ENCODE results near the gene GPR176.

GPR176 gene

DNA sequence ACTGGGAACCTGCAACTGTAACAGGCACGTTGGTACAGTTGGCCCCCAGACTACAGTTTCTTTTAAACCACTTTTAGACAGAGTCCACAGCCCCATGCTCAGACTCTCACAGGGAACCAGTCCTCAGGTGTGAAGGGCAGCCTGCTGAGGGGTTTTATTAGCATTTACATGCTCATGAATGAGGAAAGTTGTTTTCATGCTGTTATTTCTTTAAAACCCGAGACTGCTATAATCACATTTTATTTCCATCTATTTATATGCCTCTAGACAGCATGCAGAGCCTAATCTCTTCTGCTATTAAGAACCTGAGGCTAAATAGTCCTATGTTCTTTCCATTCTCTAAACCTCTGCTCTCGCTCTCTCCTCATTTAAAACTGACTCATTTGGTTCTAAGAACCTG, 111.2 kb downstream of the GPR176 start:
- DNase-seq (ENCODE audit: insufficient read length, low spot score) (no peak), FAIRE-seq (no peak)
- TF ChIP-seq POLR2A (IDR thresholded peaks at IDR 0.05; ENCODE audit: low read depth, low read length) = no peak

DNA sequence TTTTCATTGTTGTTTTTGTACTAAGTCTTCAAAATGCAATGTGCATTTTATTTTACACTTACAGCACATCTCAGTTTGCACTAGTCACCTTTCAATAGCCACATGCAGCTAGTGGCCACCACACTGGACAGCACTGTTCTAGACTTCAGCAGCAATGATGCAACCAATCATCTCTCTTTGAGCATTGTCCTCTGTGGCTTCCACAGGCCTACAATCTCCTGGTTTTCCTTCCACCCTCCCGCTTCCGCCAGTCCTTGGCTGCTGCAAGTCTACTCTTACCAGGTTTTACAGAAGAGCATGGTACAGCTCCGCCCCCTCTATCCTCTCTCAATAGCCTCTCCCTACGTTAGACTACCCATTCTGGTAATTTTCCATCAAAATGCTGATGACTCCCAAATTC, 112.3 kb downstream of the GPR176 start:
- DNase-seq (ENCODE audit: insufficient read length, low spot score) = no peak
- no peak for TF ChIP-seq POLR2A (IDR thresholded peaks at IDR 0.05; ENCODE audit: low read depth, low read length)
- no peak for FAIRE-seq

DNA sequence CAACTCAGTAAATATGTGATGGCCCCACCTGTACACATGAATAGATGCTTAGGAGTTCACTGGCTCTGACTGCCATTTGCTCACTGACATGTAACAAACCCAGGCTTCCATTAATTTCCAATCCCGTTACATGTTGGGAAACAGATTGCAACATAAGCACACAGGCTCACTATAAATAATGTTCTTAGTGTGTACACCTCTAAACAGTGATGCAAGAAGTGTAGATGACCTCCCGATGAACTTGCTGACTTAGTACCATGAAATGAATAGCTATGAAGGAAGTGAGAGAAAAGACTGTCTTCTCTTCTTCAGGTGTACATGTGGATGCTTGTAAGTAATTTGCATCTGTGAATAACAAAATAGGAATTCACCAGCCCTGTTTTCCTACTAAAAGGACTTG, 116.0 kb downstream of the GPR176 start:
- TF ChIP-seq POLR2A (IDR thresholded peaks at IDR 0.05; ENCODE audit: low read depth, low read length) = no peak
- no peak for FAIRE-seq

DNA sequence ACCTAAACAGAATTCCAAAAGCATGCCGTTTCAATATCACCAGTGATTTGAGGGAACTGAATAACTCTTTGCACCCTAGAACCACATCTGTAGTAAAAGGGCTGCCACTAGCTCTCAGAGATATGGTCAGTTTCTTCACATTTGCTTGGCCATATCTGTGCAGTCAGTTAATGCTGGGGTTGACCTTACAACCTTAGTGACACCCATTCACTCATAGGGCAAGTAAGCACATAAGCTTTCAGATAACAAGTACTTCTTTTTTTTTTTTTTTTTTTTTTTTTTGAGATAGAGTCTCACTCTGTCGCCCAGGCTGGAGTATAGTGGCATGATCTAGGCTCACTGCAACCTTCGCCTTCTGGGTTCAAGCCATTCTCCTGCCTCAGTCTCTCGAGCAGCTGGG, 117.0 kb downstream of the GPR176 start:
- TF ChIP-seq POLR2A (IDR thresholded peaks at IDR 0.05; ENCODE audit: low read depth, low read length) = no peak
- DNase-seq (ENCODE audit: insufficient read length, low spot score) = no peak
- FAIRE-seq = no peak

More for the DNA sequence above, 116.0 kb downstream of the GPR176 start:
- no peak for DNase-seq (ENCODE audit: insufficient read length, low spot score)

- no peak for TF ChIP-seq POLR2A (IDR thresholded peaks at IDR 0.05; ENCODE audit: low read depth, low read length)
- no peak for DNase-seq (ENCODE audit: insufficient read length, low spot score)
- FAIRE-seq = no peak
Observed at GRCh38 chr15:39801641-39802309, 118.3 kb downstream of the GPR176 start.

DNA sequence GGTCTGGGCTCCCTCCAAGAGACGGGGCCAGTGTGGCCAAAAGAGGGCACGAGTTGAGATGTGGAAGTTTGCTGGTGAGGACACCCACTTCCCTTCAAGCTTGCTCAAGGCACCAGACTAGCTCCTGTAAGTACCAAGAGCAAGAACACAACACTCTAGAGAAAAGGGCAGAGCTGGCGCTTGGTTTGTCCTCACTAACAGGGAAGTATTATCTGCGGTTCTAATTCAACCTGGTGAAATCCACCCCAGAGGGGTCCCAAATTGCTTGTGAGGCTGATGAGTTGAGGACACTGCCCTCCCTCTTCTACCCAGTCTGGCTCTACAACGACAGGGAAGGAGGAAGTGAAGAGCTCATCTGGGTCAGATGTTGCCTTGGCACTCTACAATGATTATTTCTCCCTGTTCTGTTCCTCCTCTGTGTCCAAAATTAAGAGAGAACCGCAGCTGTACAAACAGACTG, 120.5 kb downstream of the GPR176 start:
- no peak for DNase-seq (ENCODE audit: insufficient read length, low spot score)
- no peak for FAIRE-seq
- no peak for TF ChIP-seq POLR2A (IDR thresholded peaks at IDR 0.05; ENCODE audit: low read depth, low read length)

DNA sequence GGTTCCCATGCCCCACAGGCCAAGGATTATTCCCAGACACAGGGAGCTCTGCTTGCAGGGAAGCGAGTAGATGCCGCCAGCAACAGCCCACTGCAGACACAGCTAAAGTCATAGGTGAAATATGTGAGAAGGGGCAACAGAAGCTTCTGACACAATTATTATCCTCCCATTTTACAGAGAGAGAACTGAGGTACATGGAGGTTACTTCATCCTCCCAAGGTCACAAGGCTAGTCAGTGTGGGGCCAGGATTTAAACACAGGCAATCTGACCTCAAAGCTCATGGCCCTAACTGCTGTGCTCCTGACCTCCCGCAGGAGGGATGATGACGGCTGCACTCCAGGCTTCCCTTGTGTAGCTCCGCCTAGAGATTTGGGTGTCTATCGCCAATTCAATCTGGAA, 121.7 kb downstream of the GPR176 start:
- TF ChIP-seq POLR2A (IDR thresholded peaks at IDR 0.05; ENCODE audit: low read depth, low read length) = no peak
- DNase-seq (ENCODE audit: insufficient read length, low spot score) (no peak), FAIRE-seq (no peak)

DNA sequence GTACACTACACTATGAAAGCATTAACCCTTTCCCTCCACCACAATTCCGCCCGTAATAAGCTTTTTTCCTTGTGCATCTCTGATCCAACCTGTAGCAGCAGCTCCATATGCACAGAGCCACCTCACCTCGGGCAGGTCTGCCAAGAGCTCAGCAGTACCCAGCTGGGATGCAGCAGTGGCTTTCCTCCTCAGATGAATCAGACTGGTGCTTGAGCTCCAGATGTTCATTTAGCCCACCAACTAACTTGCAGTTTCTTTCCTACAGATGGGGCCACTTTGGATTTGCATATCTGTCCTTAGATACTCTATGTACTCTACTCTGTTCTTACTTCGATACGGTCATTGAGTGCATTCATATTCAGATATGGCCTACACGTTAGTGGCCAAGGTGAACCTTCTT, 122.7 kb downstream of the GPR176 start:
- no peak for DNase-seq (ENCODE audit: insufficient read length, low spot score)
- no peak for TF ChIP-seq POLR2A (IDR thresholded peaks at IDR 0.05; ENCODE audit: low read depth, low read length)
- no peak for FAIRE-seq

DNA sequence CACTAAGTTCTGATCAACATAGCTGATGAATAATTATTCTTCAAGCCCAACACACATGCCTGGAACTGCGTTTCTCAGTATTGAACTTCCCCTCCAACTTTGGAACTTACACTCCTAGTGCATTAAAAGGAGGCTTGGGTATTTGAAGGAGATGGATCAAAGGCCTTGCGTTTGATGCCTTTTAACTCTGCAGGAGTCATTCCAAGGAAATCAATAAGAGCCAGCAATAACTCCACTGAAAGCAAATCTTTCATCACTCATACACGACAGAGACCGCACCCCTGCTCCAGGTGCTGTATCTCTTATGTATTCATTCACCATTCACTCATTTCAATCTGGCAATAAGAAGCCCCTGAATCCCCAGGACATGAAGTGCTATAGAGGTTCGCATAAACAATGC, 123.5 kb downstream of the GPR176 start:
- FAIRE-seq = no peak

DNA sequence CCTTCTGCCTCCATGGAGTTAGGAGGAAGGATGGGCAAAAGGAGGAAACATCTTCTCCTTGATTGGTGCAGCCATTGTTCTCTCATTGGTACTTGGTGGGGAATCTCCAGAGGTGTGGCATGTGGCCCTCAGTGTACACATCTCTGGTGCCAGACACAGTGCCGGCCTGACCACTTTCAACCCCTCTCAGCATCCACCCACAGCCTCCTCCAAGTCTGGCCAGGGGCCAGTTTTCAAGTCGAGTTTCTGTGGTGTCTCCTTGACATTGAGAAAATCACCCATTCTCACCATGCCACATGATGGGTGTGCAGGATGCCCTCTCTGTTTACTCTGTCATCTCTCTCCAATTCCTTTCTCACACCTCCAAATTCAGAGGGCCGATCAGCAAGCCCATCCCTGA, 124.6 kb downstream of the GPR176 start:
- TF ChIP-seq POLR2A (IDR thresholded peaks at IDR 0.05; ENCODE audit: low read depth, low read length) = no peak
- FAIRE-seq (no peak), DNase-seq (ENCODE audit: insufficient read length, low spot score) (no peak)

More for the DNA sequence above, 123.5 kb downstream of the GPR176 start:
- DNase-seq (ENCODE audit: insufficient read length, low spot score) = no peak
- no peak for TF ChIP-seq POLR2A (IDR thresholded peaks at IDR 0.05; ENCODE audit: low read depth, low read length)

DNA sequence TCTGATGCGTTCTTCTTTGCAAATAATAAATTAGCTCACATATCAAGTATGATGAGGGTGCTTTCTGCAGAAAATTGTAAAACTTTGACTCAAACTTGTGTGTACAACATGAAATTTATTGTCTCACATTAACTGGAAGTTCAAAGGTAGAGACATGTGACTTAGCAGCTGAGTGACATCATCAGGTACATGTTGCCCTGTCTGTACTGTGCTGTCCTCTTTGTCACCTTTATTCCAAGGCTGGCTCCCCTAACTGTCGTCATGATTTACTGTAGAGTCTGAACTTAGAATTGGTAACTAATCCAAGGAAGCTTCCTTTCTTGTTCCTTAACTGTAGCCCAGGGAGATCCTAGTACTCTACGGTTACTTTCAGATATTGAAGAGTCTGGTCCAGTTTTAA, 125.1 kb downstream of the GPR176 start:
- DNase-seq (ENCODE audit: insufficient read length, low spot score) (no peak), FAIRE-seq (no peak)
- TF ChIP-seq POLR2A (IDR thresholded peaks at IDR 0.05; ENCODE audit: low read depth, low read length) = no peak

DNA sequence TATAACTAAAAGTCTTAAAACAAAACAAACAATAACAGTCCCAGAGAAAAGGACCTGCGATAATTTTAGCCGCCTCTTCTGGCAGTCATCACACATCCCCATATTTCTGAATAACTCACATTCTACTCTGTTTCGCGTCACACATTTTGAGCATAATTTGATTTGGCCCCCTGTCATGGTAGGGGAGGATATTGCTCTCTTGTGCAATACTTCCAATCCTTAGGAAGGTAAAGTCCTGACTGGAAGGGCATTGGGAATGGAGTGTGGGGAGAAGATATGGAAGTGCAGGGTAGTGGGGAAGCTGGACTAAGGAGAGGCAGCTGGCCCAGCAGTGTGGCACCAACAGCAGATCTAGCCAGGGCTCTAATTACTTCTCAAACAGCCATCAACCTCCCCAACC, 126.1 kb downstream of the GPR176 start:
- DNase-seq (ENCODE audit: insufficient read length, low spot score) = no peak
- FAIRE-seq = no peak
- TF ChIP-seq POLR2A (IDR thresholded peaks at IDR 0.05; ENCODE audit: low read depth, low read length) = no peak

- FAIRE-seq = no peak
- DNase-seq (ENCODE audit: insufficient read length, low spot score) = no peak
Observed at GRCh38 chr15:39792844-39793335, 127.2 kb downstream of the GPR176 start.

DNA sequence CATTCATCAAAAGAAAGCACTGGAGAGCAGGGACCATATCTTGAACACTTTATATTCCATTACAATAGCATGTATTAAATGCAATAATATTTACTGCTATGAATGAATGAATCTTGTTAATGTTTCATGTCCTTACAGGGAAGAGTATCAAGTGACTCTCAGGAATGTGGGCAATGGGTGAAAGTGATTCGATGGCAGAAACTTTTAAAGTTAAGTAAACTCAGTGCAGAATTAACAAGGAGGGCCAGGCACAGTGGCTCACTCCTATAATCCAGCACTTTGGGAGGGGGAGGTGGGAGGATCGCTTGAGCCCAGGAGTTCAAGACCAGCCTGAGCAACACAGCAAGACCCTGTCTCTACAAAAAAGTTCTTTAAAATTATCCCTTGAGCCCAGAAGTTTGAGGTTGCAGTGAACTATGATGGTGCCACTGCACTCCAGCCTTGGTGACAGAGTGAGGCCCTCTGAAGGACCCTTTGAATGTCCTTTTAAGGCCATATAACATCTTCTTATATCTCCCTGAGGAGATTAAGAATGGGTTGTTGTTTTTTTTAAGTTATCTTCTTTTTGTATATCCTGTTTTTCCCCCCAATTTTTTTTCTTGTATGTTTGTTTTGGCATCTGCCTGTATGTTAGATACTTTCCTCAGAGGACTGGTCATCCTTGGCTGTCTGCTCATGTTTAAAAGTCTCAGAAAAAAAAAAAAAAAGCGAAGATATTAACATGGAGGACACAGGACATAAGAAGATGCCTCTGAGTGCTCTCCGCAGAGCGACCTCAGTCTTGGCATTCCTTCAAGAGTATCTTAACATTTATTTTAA, 127.8 kb downstream of the GPR176 start:
- no peak for TF ChIP-seq POLR2A (IDR thresholded peaks at IDR 0.05; ENCODE audit: low read depth, low read length)
- FAIRE-seq (no peak), DNase-seq (ENCODE audit: insufficient read length, low spot score) (no peak)

More at GRCh38 chr15:39792844-39793335, 127.2 kb downstream of the GPR176 start:
- TF ChIP-seq POLR2A (IDR thresholded peaks at IDR 0.05; ENCODE audit: low read depth, low read length) = no peak

DNA sequence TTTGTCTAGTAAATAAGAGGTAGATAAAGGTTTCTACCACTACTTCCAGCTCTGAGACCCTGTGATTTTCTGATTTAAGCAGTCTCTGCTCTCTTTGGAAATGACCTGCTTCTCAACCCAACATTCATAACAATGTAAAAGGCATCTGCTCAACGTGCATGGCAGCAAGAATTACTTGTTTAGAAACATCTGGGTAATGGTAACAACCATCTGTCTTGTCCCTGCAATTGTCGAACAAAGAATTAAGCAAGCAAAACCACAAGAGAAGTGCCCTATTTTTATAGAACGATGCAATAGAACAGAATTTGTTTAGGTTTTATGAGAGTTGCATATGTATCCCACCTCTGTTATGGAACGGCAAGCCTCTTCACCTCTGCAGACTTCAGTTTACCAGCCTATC, 130.3 kb downstream of the GPR176 start:
- no peak for TF ChIP-seq POLR2A (IDR thresholded peaks at IDR 0.05; ENCODE audit: low read depth, low read length)
- DNase-seq (ENCODE audit: insufficient read length, low spot score) (no peak), FAIRE-seq (no peak)
